ENCODE data around the gene PGPEP1. TPM values are rescaled to one million over a fixed set of nuclear protein-coding genes. Genes with fewer than 3 reads are reported as not detected.

PGPEP1 gene
- total RNA-seq, 1 donor = 29.8 TPM

DNA sequence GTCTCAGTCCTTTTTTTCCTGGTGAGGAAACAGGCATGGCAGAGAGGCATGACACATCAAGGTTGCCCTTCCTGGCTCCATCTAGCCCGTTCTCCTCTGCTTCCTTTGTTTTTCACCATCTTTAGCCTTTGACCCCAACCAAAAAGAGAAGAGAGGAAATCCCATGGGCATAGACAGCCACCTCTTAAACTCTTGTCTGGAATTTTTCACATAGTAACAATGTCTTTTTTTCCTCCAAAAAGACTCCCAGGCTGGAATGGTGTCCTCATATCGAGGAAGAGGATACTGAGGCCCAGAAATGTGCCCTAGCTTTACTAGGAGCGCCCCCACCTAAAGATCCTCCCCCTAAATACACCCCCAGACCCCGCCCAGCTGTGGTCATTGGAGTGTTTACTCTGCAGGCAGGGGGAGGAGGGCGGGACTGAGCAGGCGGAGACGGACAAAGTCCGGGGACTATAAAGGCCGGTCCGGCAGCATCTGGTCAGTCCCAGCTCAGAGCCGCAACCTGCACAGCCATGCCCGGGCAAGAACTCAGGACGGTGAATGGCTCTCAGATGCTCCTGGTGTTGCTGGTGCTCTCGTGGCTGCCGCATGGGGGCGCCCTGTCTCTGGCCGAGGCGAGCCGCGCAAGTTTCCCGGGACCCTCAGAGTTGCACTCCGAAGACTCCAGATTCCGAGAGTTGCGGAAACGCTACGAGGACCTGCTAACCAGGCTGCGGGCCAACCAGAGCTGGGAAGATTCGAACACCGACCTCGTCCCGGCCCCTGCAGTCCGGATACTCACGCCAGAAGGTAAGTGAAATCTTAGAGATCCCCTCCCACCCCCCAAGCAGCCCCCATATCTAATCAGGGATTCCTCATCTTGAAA is 45.5 kb downstream of the PGPEP1 start, which contains the start of gene GDF15:
Gene GDF15, plus strand, starts transcription at position 484 of the 868 bp plus-strand sequence. Its CDS starts 32 bp downstream, at position 516.
- H3K4me3 ChIP-seq (ENCODE audit: low read depth, low read length) = peak within 1 kb of the TSS; percentile 92
- peak; percentile 96 for DNase-seq (ENCODE audit: low read depth)
- TF ChIP-seq, protein P1, sequence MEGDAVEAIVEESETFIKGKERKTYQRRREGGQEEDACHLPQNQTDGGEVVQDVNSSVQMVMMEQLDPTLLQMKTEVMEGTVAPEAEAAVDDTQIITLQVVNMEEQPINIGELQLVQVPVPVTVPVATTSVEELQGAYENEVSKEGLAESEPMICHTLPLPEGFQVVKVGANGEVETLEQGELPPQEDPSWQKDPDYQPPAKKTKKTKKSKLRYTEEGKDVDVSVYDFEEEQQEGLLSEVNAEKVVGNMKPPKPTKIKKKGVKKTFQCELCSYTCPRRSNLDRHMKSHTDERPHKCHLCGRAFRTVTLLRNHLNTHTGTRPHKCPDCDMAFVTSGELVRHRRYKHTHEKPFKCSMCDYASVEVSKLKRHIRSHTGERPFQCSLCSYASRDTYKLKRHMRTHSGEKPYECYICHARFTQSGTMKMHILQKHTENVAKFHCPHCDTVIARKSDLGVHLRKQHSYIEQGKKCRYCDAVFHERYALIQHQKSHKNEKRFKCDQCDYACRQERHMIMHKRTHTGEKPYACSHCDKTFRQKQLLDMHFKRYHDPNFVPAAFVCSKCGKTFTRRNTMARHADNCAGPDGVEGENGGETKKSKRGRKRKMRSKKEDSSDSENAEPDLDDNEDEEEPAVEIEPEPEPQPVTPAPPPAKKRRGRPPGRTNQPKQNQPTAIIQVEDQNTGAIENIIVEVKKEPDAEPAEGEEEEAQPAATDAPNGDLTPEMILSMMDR (IDR thresholded peaks at IDR 0.05; ENCODE audit: insufficient read depth, low read depth, low read length) = peak; percentile 85

DNA sequence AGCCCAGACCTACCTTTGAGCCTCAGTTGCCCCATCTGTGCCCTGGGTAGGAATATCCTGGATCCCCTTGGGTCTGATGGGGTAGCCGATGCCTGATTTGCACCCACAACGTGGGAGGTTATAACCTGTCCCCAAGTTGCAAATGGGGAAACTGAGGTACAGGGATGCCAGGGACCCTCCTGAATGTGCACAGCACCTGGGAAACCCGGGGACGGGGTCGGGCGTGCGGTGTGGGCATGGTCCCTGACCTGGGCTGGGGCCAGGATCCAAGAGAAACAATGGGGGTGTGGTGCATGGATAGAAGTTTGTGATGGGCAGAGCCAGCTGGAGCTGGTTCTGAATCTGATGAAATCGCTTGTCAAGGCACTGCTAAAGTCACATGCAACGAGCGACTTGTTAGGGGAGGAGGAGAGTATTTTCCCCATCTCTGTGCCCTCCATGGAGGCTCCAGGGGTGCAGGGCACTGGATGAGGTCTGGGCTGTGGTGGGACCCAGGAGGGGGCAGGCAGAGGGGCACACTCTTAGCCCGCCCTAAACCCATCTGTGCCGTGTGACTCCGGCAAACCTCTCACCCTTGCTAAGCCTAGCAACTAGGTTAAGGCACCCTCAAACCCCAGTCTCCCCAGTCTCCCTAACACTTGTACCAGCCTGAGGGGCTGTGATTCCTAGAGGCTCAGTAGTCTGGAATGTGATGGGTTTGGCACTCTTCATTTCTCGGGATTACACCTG is 46.3 kb downstream of the PGPEP1 start:
- TF ChIP-seq, protein P1 (IDR thresholded peaks at IDR 0.05; ENCODE audit: insufficient read depth, low read depth, low read length) = no peak
- peak overlapping the region; percentile 92 for H3K4me3 ChIP-seq (ENCODE audit: low read depth, low read length)
- DNase-seq (ENCODE audit: low read depth) = peak; percentile 61

DNA sequence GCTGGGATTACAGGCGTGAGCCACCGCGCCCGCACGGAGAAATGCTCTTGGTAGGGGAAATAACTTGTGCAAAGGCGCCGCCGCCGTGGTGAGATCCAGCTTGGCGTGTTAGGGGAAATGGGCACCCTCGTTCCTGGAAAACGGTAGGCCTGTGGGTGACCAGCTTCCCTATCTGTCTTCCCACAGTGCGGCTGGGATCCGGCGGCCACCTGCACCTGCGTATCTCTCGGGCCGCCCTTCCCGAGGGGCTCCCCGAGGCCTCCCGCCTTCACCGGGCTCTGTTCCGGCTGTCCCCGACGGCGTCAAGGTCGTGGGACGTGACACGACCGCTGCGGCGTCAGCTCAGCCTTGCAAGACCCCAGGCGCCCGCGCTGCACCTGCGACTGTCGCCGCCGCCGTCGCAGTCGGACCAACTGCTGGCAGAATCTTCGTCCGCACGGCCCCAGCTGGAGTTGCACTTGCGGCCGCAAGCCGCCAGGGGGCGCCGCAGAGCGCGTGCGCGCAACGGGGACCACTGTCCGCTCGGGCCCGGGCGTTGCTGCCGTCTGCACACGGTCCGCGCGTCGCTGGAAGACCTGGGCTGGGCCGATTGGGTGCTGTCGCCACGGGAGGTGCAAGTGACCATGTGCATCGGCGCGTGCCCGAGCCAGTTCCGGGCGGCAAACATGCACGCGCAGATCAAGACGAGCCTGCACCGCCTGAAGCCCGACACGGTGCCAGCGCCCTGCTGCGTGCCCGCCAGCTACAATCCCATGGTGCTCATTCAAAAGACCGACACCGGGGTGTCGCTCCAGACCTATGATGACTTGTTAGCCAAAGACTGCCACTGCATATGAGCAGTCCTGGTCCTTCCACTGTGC is 47.9 kb downstream of the PGPEP1 start:
- DNase-seq (ENCODE audit: low read depth) = peak; percentile 55
- H3K4me3 ChIP-seq (ENCODE audit: low read depth, low read length) = peak overlapping the region; percentile 92
- TF ChIP-seq, protein P1 (IDR thresholded peaks at IDR 0.05; ENCODE audit: insufficient read depth, low read depth, low read length) = peak; percentile 95

DNA sequence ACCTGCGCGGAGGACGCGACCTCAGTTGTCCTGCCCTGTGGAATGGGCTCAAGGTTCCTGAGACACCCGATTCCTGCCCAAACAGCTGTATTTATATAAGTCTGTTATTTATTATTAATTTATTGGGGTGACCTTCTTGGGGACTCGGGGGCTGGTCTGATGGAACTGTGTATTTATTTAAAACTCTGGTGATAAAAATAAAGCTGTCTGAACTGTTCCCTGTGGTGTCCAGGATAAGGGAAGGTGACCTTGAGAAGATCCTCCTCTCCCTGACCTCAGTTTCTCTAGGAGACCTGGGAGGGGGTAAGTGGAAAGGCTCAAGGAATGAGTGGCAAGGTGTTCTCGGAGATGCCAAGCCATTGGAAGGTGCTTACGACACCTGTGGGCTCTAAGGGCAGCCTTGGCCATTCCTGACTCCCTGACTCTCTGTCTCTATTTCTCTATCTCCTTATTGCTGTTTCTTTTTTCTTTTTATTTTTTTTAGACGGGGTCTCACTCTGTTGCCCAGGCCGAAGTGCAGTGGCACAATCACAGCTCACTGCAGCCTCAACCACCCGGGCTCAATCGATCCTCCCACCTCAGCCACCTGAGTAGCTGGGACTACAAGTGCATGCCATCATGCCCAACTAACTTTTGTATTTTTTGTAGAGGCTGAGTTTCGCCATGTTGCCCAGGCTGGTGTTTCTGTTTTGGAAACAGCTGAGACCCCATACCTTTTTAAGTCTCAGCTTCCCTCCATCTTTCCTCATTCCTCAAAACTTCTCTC is 48.7 kb downstream of the PGPEP1 start:
- TF ChIP-seq, protein P1 (IDR thresholded peaks at IDR 0.05; ENCODE audit: insufficient read depth, low read depth, low read length) = no peak
- peak overlapping the region; percentile 92 for H3K4me3 ChIP-seq (ENCODE audit: low read depth, low read length)
- DNase-seq (ENCODE audit: low read depth) = no peak

DNA sequence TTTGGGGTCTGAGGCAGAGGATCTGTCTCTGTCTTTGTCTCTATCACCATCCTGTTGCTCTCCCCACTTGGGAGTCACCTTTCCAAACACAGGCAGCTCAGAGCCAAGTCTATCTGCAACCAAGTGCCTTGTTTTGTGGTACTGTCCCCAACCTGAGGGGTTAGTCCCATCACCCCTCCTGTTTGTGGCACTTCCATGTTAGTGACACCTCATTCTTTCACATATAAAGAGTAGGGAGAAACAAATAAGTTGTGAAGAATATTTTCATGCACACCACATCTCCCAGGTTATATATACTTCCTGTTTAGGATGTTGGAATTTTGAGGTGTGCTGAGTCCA is 49.3 kb downstream of the PGPEP1 start:
- H3K4me3 ChIP-seq (ENCODE audit: low read depth, low read length) = no peak overlapping the region
- DNase-seq (ENCODE audit: low read depth) = no peak
- TF ChIP-seq, protein P1 (IDR thresholded peaks at IDR 0.05; ENCODE audit: insufficient read depth, low read depth, low read length) = no peak

All from fibroblast of villous mesenchyme (primary cell).